Lung (tissue), 12 donors: ENCODE results near the gene PTGFRN. TPM values are rescaled to one million over a fixed set of nuclear protein-coding genes. Genes with fewer than 3 reads are reported as not detected.

Experiments used
- ATAC-seq: fragments of 200-7000 bp; cut with Tn5 transposase; one replicate; pipeline ENCODE4 v1.9.1; 2020; ENCODE audit warnings: moderate number of reproducible peaks; ENCODE audit not compliant: insufficient read depth, low FRiP score
- DNase-seq, 3 donors: peaks; one replicate each; pipeline ENCODE4 v3.0.0-alpha.2; 2013 to 2017
- H3K27ac ChIP-seq, 2 donors: one replicate each; pipeline ENCODE4 v1.5.1; 2013; ENCODE audit warnings: mild to moderate bottlenecking in 2 of 2, moderate library complexity in 2 of 2, control low read depth in 1 of 2, inconsistent platforms in 1 of 2, low read depth in 1 of 2, low read length in 1 of 2
- H3K27me3 ChIP-seq, 3 donors: one replicate each; pipeline ENCODE4 v1.5.1; 2013; ENCODE audit warnings: low read length in 2 of 3; ENCODE audit not compliant: control insufficient read depth in 3 of 3, insufficient read depth in 3 of 3
- H3K36me3 ChIP-seq, 4 donors: one replicate each; pipeline ENCODE4 v1.5.1; 2013; ENCODE audit warnings: low read length in 4 of 4, mild to moderate bottlenecking in 1 of 4, moderate library complexity in 1 of 4; ENCODE audit not compliant: control insufficient read depth in 4 of 4, insufficient read depth in 4 of 4
- H3K4me1 ChIP-seq, 5 donors: one replicate each; pipeline ENCODE4 v1.5.1; 2013; ENCODE audit warnings: low read length in 5 of 5, mild to moderate bottlenecking in 2 of 5, moderate library complexity in 1 of 5; ENCODE audit not compliant: control insufficient read depth in 5 of 5, insufficient read depth in 5 of 5
- H3K4me3 ChIP-seq: one replicate; pipeline ENCODE4 v1.5.1; 2013; ENCODE audit warnings: mild to moderate bottlenecking, control low read depth, moderate library complexity
- H3K9ac ChIP-seq, 2 donors: one replicate each; pipeline ENCODE4 v1.5.1; 2013; ENCODE audit warnings: low read length in 2 of 2, control low read depth in 1 of 2; ENCODE audit not compliant: insufficient read depth in 1 of 2
- H3K9me3 ChIP-seq, 4 donors: one replicate each; pipeline ENCODE4 v1.5.1; 2013; ENCODE audit warnings: low read length in 3 of 4, mild to moderate bottlenecking in 1 of 4, moderate library complexity in 1 of 4; ENCODE audit not compliant: control insufficient read depth in 4 of 4, insufficient read depth in 3 of 4
- CTCF ChIP-seq: IDR thresholded peaks from 2 replicates; pipeline ENCODE4 v1.5.1; 2012; ENCODE audit warnings: mild to moderate bottlenecking; ENCODE audit errors: control extremely low read depth, extremely low read depth
- WGBS, 2 donors: extraction: QIAGEN DNeasy Blood & Tissue Kit; methylation state at CpG; one replicate each; pipeline ENCODE4 v1.1.7; 2013; 5-methylcytosine and 5-hydroxymethylcytosine counted together
- polyA plus RNA-seq, 2 donors: library from polyadenylated mRNA; stranded (reverse); fragments of 200-250 nt; gene quantifications; one replicate each; pipeline ENCODE4 v1.2.1, GENCODE V29; 2013
- total RNA-seq, 2 donors: library from RNA; depleted of rRNA in 1 of 2; stranded (reverse); fragments of >200 nt in 1 of 2; gene quantifications; one replicate each; pipeline ENCODE4 v1.2.1, GENCODE V29; 2014 to 2021
- donor health status: control.
- donor health status: control.
- donor health status: Bipolar disorder and iron deficiency.
- donor health status: healthy.
- donor health status: DM: yes; HTN: yes; CAD: no.

The PTGFRN gene
- total and polyA plus RNA-seq, 4 donors: 8.0 to 51.7 (median 24.9) TPM

GRCh38 chr1:116958110-116958509 is 48.4 kb downstream of the PTGFRN start:
- ATAC-seq (no peak), DNase-seq (no peak)
- peaks cover 0 to 2% (median 0%) of the 10 kb centered on the region in 4 donors for H3K36me3 ChIP-seq
- peaks cover 0 to 5% (median 3%) of the 10 kb centered on the region in 5 donors for H3K4me1 ChIP-seq
- no peaks in the 10 kb centered on the region for H3K9me3 ChIP-seq
- TF ChIP-seq CTCF: no peak
- H3K27me3 ChIP-seq: no peaks in the 10 kb centered on the region
- H3K9ac ChIP-seq: no peak overlapping the region
- H3K4me3 ChIP-seq: no peak overlapping the region
- H3K27ac ChIP-seq: no peak overlapping the region
- 86 to 89% methylated on average over 4 of the region's 4 CpGs for WGBS, 2 donors

DNA sequence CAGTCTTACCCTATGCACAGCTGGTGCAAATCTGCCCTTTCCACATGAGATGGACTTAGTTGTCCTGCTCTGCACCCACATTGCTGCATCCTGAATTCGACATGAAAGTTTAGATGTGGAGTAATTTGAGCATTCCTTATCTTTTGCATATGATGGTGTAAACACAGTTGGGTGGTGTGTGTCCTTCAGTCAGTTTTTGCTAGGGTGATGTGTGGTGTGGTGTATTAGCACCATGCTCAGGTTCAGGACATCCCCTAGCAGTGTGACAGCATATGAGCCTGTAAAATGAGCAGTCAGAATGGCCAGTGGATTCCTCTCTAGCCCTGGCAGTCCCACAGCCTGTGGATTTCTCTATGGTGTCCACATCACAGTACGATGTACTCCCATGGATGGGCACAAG is 49.3 kb downstream of the PTGFRN start:
- no peak for TF ChIP-seq CTCF
- H3K4me3 ChIP-seq: no peak overlapping the region

GRCh38 chr1:116961606-116962005 is 51.9 kb downstream of the PTGFRN start:
- WGBS, 2 donors: 91 to 97% methylated on average over 6 of the region's 6 CpGs
- Histone ChIP-seq H3K4me1 (peaks cover 0 to 3% (median 0%) of the 10 kb centered on the region in 5 donors), H3K27me3 (no peaks in the 10 kb centered on the region), H3K36me3 (peaks cover 0 to 2% (median 0%) of the 10 kb centered on the region in 4 donors), H3K4me3 (no peak overlapping the region), H3K27ac (no peak overlapping the region), H3K9me3 (no peaks in the 10 kb centered on the region), H3K9ac (no peak overlapping the region)
- no peak for DNase-seq
- no peak for ATAC-seq
- TF ChIP-seq CTCF: no peak

More for the DNA sequence above, 49.3 kb downstream of the PTGFRN start:
- H3K27me3 ChIP-seq: no peaks in the 10 kb centered on the region
- no peak for DNase-seq
- peaks cover 0 to 2% (median 0%) of the 10 kb centered on the region in 4 donors for H3K36me3 ChIP-seq
- H3K9ac ChIP-seq: no peak overlapping the region
- H3K9me3 ChIP-seq: no peaks in the 10 kb centered on the region
- WGBS, 2 donors: 85 to 89% methylated on average over 2 of the region's 2 CpGs
- ATAC-seq: no peak
- H3K27ac ChIP-seq: no peak overlapping the region
- H3K4me1 ChIP-seq: peaks cover 0 to 5% (median 3%) of the 10 kb centered on the region in 5 donors

DNA sequence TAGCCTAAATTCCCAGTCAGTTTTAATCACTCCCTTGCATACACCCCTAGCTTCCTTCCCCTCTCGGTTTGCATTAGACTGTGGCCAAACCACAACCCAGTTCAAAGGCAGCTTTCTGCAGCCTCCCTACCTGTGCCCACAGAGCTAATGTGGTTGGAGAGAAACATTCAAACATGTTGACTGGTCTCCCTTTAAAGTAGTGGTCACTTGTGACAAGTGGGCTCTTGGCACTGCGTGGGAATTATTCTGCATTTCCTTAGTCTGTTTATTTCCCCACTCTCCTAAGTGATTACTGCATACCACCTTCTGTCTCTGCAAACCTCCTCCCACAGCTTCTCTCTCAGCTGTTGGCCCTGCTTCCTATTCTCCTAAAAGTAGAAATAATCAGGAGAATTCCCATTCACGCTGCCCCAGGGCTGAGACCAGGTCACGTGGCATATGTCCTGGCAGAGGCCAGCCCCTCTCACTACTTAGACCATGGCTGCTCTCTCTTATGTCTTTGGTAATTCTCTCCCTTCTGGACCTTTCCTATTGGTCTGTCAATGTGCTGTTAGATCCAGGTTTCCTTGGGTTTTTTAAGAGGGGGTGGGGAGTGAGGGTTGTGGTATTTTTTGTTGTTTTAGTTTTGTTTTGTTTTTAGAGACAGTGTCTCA is 53.4 kb downstream of the PTGFRN start:
- peaks cover 2 to 7% (median 6%) of the 10 kb centered on the region in 4 donors for H3K36me3 ChIP-seq
- no peak for DNase-seq
- no peak overlapping the region for H3K4me3 ChIP-seq
- H3K9ac ChIP-seq: no peak overlapping the region
- H3K9me3 ChIP-seq: no peaks in the 10 kb centered on the region
- H3K4me1 ChIP-seq: peaks cover 0 to 3% (median 0%) of the 10 kb centered on the region in 5 donors
- H3K27me3 ChIP-seq: no peaks in the 10 kb centered on the region
- no peak for TF ChIP-seq CTCF
- no peak for ATAC-seq
- H3K27ac ChIP-seq: no peak overlapping the region
- WGBS, 2 donors: 18 to 36% methylated on average over 4 of the region's 4 CpGs
